ENCODE data around the gene GTPBP2. TPM values are rescaled to one million over a fixed set of nuclear protein-coding genes. Genes with fewer than 3 reads are reported as not detected.

Gene GTPBP2
- polyA plus RNA-seq, 1 of the 3 experiments (the other 2 are of a cell fraction): 83.7 TPM

GRCh38 chr6:43647613-43648012 lies 18.5 kb upstream of the GTPBP2 start:
- DNase-seq: no peak
- no peak overlapping the region for H3K4me3 ChIP-seq (ENCODE audit: low read depth in 2 of 2, low read length in 1 of 2)
- H3K27me3 ChIP-seq (ENCODE audit: insufficient read depth): no peaks in the 10 kb centered on the region
- H3K36me3 ChIP-seq (replicated peaks in 1 of 2; ENCODE audit: control insufficient read depth in 1 of 2, insufficient read depth in 2 of 2, low read length in 1 of 2): peaks cover 0 to 4% of the 10 kb centered on the region in 2 experiments
- no peaks in the 10 kb centered on the region for H3K79me2 ChIP-seq (ENCODE audit: insufficient read depth)
- H3K9ac ChIP-seq: no peak overlapping the region
- ChIA-PET POLR2A (interaction anchor here (0.8 to 1.6 kb wide), 2 partner anchors 12 to 17 kb away, joined by 3 to 6 read pairs; partner anchors contain the start of gene MAD2L1BP), CTCF (interaction anchor here (1.0 to 1.6 kb wide), 4 partner anchors 14 to 39 kb away, joined by 3 to 5 read pairs (median 4); no protein-coding TSS in a partner anchor)
- no peak overlapping the region for H2AFZ ChIP-seq (ENCODE audit: low read depth)
- H3K27ac ChIP-seq (ENCODE audit: low read depth in 2 of 2, low read length in 1 of 2): no peak overlapping the region
- 95% methylated on average over 3 of the region's 3 CpGs for WGBS (ENCODE audit: low lambda C conversion rate)
- H3K9me3 ChIP-seq: no peaks in the 10 kb centered on the region
- H3K9me2 ChIP-seq: no peaks in the 10 kb centered on the region
- H4K20me1 ChIP-seq (ENCODE audit: insufficient read depth): no peaks in the 10 kb centered on the region
- TF ChIP-seq TCF12 (IDR thresholded peaks at IDR 0.05): no peak
- no peak for TF ChIP-seq SIN3A (IDR thresholded peaks at IDR 0.05; ENCODE audit: borderline replicate concordance, low read depth, low read length)
- no peak for TF ChIP-seq MAX (IDR thresholded peaks at IDR 0.05; ENCODE audit: low read depth)
- TF ChIP-seq, protein P1, sequence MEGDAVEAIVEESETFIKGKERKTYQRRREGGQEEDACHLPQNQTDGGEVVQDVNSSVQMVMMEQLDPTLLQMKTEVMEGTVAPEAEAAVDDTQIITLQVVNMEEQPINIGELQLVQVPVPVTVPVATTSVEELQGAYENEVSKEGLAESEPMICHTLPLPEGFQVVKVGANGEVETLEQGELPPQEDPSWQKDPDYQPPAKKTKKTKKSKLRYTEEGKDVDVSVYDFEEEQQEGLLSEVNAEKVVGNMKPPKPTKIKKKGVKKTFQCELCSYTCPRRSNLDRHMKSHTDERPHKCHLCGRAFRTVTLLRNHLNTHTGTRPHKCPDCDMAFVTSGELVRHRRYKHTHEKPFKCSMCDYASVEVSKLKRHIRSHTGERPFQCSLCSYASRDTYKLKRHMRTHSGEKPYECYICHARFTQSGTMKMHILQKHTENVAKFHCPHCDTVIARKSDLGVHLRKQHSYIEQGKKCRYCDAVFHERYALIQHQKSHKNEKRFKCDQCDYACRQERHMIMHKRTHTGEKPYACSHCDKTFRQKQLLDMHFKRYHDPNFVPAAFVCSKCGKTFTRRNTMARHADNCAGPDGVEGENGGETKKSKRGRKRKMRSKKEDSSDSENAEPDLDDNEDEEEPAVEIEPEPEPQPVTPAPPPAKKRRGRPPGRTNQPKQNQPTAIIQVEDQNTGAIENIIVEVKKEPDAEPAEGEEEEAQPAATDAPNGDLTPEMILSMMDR (IDR thresholded peaks at IDR 0.05): no peak
- TF ChIP-seq NFIC (IDR thresholded peaks at IDR 0.05; ENCODE audit: borderline replicate concordance): no peak
- TF ChIP-seq, protein P2, sequence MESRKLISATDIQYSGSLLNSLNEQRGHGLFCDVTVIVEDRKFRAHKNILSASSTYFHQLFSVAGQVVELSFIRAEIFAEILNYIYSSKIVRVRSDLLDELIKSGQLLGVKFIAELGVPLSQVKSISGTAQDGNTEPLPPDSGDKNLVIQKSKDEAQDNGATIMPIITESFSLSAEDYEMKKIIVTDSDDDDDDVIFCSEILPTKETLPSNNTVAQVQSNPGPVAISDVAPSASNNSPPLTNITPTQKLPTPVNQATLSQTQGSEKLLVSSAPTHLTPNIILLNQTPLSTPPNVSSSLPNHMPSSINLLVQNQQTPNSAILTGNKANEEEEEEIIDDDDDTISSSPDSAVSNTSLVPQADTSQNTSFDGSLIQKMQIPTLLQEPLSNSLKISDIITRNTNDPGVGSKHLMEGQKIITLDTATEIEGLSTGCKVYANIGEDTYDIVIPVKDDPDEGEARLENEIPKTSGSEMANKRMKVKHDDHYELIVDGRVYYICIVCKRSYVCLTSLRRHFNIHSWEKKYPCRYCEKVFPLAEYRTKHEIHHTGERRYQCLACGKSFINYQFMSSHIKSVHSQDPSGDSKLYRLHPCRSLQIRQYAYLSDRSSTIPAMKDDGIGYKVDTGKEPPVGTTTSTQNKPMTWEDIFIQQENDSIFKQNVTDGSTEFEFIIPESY (IDR thresholded peaks at IDR 0.05; ENCODE audit: borderline replicate concordance, low read depth): no peak
- TF ChIP-seq MXI1 (IDR thresholded peaks at IDR 0.05; ENCODE audit: low read depth, low read length): no peak
- TF ChIP-seq SMC3 (IDR thresholded peaks at IDR 0.05; ENCODE audit: low read depth, low read length): no peak
- no peak for TF ChIP-seq CHD2 (IDR thresholded peaks at IDR 0.05; ENCODE audit: low read length, partially characterized antibody)
- no peak for TF ChIP-seq GABPA (IDR thresholded peaks at IDR 0.05; ENCODE audit: low read depth)
- no peak for TF ChIP-seq RFX5 (IDR thresholded peaks at IDR 0.05; ENCODE audit: low read length)
- no peak for TF ChIP-seq RAD21 (IDR thresholded peaks at IDR 0.05; ENCODE audit: low read length)
- TF ChIP-seq TEAD4 (IDR thresholded peaks at IDR 0.05; ENCODE audit: borderline replicate concordance, insufficient read depth): no peak
- no peak for TF ChIP-seq POLR2AphosphoS5 (IDR thresholded peaks at IDR 0.05; ENCODE audit: low read depth, low read length)
- no peak for TF ChIP-seq EZH2phosphoT487 (IDR thresholded peaks at IDR 0.05; ENCODE audit: borderline replicate concordance, low read depth)
- no peak for TF ChIP-seq GATA2 (CRISPR knock-in tag; IDR thresholded peaks at IDR 0.05)
- no peak for TF ChIP-seq FOXJ3 (CRISPR knock-in tag; IDR thresholded peaks at IDR 0.05)
- no peak for TF ChIP-seq RXRA (IDR thresholded peaks at IDR 0.05; ENCODE audit: borderline replicate concordance, low read depth)
- no peak for TF ChIP-seq RCOR1 (IDR thresholded peaks at IDR 0.05; ENCODE audit: low read length)
- no peaks in the 10 kb centered on the region for H3F3A ChIP-seq (replicated peaks; ENCODE audit: insufficient read depth)
- no peaks in the 10 kb centered on the region for H3K4me1 ChIP-seq (ENCODE audit: control insufficient read depth in 1 of 2, insufficient read depth in 2 of 2, low read depth in 1 of 2, low read length in 1 of 2)
- H3K4me2 ChIP-seq: no peak overlapping the region

All from SK-N-SH (cell line).